Measurements from ENCODE around the gene RNF213. TPM values are rescaled to one million over a fixed set of nuclear protein-coding genes. Genes with fewer than 3 reads are reported as not detected.

The RNF213 gene
- total RNA-seq, 1 experiment from 2014 or later: 70.5 TPM

- Mint-ChIP-seq H3K27ac (no peak overlapping the region), H3K27me3 (ENCODE audit: low read depth) (no peaks in the 10 kb centered on the region), H3K4me3 (no peak overlapping the region), H3K9me3 (peaks cover 15% of the 10 kb centered on the region), H3K4me1 (no peaks in the 10 kb centered on the region), H3K36me3 (peaks cover 71% of the 10 kb centered on the region)
- no peak for DNase-seq (ENCODE audit: low spot score)
- POLR2A ChIA-PET: no interaction called here
- no peak for TF ChIP-seq SP1 (CRISPR knock-in tag; conservative IDR thresholded peaks at IDR 0.05)
- TF ChIP-seq IRF2 (CRISPR knock-in tag; IDR thresholded peaks at IDR 0.05; ENCODE audit: borderline replicate concordance, low read depth): no peak
- no peak for TF ChIP-seq SOX15 (CRISPR knock-in tag; IDR thresholded peaks at IDR 0.05)
- TF ChIP-seq NR1H2 (CRISPR knock-in tag; IDR thresholded peaks at IDR 0.05): no peak
- no peak for TF ChIP-seq FOXJ3 (CRISPR knock-in tag; IDR thresholded peaks at IDR 0.05; ENCODE audit: borderline replicate concordance)
- TF ChIP-seq, protein P1, sequence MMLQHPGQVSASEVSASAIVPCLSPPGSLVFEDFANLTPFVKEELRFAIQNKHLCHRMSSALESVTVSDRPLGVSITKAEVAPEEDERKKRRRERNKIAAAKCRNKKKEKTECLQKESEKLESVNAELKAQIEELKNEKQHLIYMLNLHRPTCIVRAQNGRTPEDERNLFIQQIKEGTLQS (CRISPR knock-in tag; conservative IDR thresholded peaks at IDR 0.05): no peak
- TF ChIP-seq, protein P2, sequence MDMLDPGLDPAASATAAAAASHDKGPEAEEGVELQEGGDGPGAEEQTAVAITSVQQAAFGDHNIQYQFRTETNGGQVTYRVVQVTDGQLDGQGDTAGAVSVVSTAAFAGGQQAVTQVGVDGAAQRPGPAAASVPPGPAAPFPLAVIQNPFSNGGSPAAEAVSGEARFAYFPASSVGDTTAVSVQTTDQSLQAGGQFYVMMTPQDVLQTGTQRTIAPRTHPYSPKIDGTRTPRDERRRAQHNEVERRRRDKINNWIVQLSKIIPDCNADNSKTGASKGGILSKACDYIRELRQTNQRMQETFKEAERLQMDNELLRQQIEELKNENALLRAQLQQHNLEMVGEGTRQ (CRISPR knock-in tag; IDR thresholded peaks at IDR 0.05): no peak
- TF ChIP-seq FOXK1 (CRISPR knock-in tag; IDR thresholded peaks at IDR 0.05): no peak
- TF ChIP-seq ATF2 (CRISPR knock-in tag; IDR thresholded peaks at IDR 0.05; ENCODE audit: borderline replicate concordance, low read depth): no peak
- TF ChIP-seq ZSCAN18 (CRISPR knock-in tag; IDR thresholded peaks at IDR 0.05): no peak
- TF ChIP-seq ZNF396 (CRISPR knock-in tag; IDR thresholded peaks at IDR 0.05; ENCODE audit: borderline replicate concordance): no peak
- TF ChIP-seq USF1 (CRISPR knock-in tag; IDR thresholded peaks at IDR 0.05): no peak
- TF ChIP-seq SMAD3 (CRISPR knock-in tag; IDR thresholded peaks at IDR 0.05; ENCODE audit: borderline replicate concordance): no peak
- TF ChIP-seq PRDM15 (CRISPR knock-in tag; IDR thresholded peaks at IDR 0.05): no peak
- CTCF ChIA-PET: no interaction called here
- ATAC-seq: no peak
These were observed 59.3 kb downstream of the RNF213 start for GRCh38 chr17:80319999-80320344.

DNA sequence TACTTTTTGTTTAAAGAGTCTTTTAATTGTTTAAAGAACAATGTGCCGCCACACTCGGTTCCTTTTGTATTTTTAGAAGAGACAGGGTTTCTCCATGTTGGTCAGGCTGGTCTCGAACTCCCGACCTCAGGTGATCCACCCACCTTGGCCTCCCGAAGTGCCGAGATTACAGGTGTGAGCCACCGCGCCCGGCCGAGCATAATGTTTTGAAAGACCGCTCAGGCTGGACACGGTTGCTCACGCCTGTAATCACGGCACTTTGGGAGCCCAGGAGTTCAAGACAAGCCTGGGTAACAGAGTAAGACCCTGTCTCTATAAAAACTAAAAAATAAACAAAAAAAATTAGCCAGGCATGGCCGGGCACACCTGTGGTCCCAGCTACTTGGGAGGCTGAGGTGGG, 59.8 kb downstream of the RNF213 start:
- Mint-ChIP-seq H3K4me1 (no peaks in the 10 kb centered on the region), H3K27me3 (ENCODE audit: low read depth) (no peaks in the 10 kb centered on the region), H3K36me3 (peaks cover 74% of the 10 kb centered on the region), H3K9me3 (peaks cover 15% of the 10 kb centered on the region), H3K4me3 (no peak overlapping the region), H3K27ac (no peak overlapping the region)
- TF ChIP-seq RELA (CRISPR knock-in tag; IDR thresholded peaks at IDR 0.05; ENCODE audit: borderline replicate concordance): no peak
- no peak for TF ChIP-seq TP53 (CRISPR knock-in tag; IDR thresholded peaks at IDR 0.05)
- TF ChIP-seq, protein P3, sequence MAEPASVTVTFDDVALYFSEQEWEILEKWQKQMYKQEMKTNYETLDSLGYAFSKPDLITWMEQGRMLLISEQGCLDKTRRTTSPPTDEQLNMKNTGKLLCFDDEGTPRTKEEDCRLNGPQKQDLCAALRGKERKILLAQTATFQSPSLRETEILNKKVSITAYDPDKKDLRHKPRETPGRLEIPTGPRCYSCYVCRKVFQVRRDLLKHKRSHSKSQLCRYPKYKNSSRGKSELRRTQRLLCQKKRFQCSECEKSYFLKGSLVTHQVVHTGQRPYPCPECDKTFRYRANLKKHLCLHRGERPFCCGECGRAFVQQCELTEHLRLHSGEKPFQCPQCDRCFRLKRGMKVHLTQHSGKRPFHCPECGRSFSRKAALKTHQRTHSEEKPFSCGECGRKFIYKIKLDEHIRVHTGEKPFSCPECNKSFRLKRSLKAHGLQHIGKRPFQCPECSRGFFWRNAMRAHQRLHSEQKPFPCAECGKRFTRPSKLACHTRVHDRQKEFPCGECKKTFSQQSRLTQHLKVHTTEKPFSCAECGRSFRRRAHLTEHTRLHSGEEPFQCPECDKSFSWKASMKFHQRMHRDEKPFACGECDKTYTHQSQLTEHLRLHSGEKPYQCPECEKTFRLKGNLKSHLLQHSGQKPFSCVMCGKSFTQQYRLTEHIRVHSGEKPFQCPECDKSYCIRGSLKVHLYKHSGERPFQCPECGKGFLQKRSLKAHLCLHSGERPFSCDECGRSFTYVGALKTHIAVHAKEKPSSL (CRISPR knock-in tag; conservative IDR thresholded peaks at IDR 0.05): no peak
- TF ChIP-seq ZNF317 (CRISPR knock-in tag; IDR thresholded peaks at IDR 0.05; ENCODE audit: borderline replicate concordance, low read depth): no peak
- no peak for TF ChIP-seq ZNF232 (CRISPR knock-in tag; IDR thresholded peaks at IDR 0.05)
- TF ChIP-seq PRRX2 (CRISPR knock-in tag; IDR thresholded peaks at IDR 0.05): no peak
- CTCF ChIA-PET: no interaction called here
- POLR2A ChIA-PET: no interaction called here
- ATAC-seq (no peak), DNase-seq (ENCODE audit: low spot score) (no peak)

Measured in WTC11 (cell line).